NCI-H2227 treated with DMSO at 0.1 percent for 48 hours (cell line): ENCODE measurements around the gene BNC2.

Source experiments
- DNase-seq: peaks from one replicate; lab custom pipeline; 2025; lab: John Stamatoyannopoulos, UW

Gene BNC2

DNA sequence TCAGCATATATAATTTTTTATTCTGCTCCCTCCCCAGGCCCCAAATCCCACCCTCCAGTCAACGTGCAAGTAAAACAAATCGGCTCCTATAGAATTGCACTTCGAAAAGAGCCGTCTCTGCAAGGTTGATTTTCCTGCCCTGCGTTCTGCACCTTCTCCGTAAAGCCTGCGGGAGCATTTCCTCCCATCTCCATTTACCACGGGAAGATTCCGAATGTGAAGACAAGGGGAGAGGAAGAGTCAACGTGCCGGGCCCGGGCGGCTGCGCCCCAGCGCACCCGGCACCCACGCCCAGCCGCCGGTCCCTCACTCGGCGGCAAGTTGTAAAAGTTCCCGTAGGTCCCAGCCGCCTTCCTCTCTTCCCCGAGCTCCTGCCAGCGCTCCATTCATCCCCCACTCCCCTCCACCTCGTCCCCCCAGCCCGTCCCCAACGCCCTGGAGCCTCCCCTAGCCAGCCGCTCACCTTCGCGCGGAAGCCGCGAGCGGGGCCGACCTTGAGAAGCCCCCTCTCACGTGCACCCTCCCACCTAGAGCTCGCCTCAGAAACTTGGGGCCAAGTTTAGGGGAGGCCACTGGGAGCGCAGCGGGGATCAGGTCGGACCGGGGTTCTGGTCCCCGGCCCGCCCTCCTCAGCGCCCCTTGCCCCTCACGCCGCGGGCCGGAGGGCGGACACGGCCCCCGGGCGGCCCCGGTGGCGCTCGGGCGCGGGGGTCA, 431 bp downstream of the BNC2 start:
- no peak for DNase-seq

GRCh38 chr9:16869131-16869881, 1.2 kb downstream of the BNC2 start:
- peak; percentile 55 for DNase-seq

DNA sequence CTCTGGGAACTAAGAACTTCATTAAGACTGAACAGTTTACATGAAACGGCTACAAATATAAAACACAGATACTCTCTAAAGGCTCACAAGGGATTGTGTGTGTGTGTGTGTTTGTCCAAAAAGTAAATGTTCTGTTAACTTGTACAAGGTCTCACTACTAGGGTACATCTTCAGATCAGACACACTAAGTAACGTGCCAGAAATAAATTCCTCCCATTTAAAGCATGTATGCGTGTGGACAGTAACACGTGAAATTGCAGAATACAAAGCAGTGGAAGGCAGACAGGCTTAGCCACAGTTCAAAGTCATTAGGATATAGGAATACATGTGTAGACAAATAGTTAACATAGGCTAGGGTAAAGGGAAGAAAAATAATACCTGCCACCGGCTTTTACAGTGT, 1.8 kb downstream of the BNC2 start:
- no peak for DNase-seq

- no peak for DNase-seq
Measured at GRCh38 chr9:16867576-16868311, 2.7 kb downstream of the BNC2 start.

- peak; percentile 17 for DNase-seq
Measured at GRCh38 chr9:16866587-16866986, 3.9 kb downstream of the BNC2 start.

- no peak for DNase-seq
Measured at GRCh38 chr9:16864649-16865434, 5.6 kb downstream of the BNC2 start.

DNA sequence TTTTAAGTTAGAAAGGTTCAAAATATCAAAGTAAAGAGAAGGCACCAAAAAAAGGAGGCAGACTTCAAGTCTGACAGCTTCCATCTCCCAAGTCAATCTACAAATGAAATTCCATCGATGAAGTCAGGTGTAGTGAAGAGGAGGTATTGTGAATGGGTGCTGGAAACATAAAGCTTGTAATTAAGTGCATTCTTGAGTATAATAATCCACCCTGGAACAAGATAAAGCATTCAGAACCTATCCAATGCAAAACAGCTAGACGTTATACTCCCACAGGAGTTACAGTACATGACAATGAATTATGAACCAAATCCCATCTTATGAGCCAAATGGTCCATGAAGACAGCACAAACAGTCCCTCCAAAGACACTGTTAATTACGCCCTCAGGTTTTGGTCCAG, 22.3 kb downstream of the BNC2 start:
- no peak for DNase-seq

DNA sequence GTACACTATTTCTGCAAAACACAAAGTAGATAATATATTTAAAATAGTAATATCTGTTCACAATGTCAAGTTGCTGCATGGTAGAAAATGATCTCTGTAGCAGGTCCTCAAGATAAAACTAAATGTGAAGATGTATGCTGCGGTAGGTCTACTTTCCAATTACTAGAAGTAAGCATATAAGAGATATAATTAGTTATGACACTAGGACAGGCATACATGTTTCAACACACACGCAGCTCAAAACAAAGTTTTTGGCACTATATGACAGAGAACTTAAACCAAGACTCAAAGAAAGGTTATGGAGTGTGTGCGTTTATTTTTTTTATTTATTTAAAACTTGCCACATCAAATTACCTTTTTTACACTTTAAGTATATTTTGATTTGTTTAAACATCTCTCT, 23.5 kb downstream of the BNC2 start:
- no peak for DNase-seq

DNA sequence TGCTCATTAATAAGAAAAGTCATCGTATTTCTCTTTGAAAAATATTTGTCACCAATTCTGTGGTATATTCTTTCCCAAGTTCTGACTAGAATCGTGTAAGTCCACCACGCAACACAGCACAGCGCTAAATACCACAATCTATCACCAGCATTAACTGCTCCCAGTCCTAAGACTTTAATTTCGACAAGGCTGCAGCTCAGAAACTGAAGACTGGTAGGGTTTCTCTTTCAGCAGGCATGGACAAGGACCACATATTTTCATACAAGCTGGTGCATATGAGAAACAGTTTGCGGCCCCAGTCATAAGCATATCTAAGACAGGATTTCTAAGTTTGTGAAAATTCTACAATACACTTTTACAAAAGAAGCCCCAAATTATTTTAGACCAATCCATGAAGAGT, 24.1 kb downstream of the BNC2 start:
- no peak for DNase-seq

DNA sequence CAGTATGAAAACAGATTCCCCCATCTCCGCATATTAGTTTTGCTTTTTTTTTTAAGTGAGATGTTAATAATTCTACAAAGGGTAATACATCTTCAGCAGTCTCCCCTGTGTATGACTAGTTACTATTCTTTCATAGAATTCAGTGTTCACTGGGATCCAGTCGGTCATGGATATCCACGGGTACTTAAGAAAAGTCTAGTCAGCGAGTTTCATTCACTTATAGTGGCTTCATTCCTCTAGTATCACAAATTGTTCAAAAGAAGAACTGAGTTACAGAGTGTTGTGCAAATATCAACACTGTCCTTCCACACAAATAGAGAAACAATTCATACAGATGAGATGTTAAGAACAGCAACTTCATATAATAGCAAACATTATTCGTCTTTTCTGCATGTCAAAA, 35.7 kb downstream of the BNC2 start:
- no peak for DNase-seq

DNA sequence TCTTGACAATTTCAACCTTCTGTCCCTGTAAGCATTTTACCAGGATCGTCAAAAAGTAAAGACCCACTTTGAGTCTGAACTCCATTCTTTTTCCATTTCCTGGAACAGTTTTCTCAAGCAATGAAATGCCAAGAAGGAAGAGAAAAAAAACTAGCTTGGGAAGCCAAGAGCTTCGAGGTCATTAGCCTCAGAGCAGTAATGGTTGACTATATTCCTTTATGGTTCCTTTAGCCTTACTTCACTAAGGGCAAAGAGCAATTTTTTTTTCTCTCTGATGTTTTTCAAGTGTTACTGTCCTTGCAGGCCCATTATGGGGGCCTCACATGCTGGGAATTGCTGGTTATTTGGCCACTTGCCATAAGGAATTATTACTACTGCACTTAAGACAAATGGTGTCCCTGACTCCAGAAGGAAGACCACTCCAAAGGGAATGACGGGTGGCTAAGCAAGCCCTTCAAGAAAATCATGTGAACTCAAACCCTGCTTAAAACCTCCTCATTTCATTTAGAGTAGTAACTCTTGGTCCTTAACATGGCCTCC, 37.1 kb downstream of the BNC2 start:
- peak; percentile 42 for DNase-seq

GRCh38 chr9:16832101-16832500, 38.4 kb downstream of the BNC2 start:
- no peak for DNase-seq

DNA sequence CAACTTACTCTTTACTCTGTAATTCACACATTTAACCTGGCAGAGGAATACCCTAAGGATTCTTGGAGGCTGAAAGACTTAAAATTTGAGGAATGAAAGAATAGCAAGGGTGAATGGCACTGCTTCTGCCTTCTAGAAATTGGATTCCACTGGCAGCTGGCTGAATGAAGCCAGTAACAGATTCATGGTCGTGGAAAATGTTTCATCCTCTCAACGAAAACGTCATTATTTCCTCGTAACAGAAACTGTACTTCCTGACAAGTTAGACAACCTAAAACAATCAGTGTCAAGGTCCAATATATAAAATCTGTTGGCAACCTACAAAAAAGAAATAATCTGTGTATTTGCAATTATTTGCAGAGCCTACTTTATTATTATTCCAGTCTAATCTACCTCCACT, 39.7 kb downstream of the BNC2 start:
- no peak for DNase-seq

DNA sequence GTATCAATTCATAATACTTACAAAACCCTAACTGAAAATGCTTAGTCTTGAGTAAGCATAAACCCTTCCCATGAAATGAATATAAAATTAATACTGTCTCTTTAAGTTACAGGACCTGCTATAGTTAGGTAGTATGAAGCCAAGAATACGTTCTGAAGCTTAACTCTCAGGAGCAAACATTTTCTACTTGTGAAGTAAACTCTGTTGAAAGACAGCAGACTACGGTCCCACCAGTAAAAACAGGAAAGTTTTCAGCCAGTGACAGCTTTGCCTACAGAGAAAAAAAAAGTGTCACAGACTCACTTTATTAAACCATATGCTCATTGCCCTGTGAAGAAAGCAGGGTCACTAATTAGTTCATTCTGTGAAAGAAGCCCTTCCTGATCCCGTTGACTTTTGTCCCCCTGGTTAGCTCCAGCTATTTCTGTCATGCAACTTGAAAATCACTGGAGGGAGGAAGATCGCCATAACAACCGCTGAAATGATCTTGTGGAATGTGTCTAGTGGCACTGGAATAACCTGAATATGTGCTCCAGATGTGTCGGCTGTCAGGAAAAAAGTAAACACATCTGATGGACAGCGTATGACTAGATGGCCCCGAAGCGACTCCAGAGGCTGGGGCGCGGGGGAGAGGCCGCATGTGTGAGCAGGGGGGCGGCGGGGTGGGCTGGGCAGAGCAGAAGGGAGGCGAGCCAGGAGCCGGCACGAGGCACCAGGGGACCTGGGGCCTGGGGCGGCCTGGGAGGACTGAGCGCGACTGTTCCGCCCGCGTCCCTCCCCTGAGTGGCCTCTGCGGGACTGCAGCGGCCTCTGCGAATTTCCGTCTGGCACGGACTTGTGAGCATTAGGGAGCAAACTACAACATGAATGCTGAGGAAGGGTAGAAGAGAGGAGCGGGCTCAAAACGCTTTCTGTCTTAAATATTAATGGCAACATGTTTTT, 41.9 kb downstream of the BNC2 start:
- no peak for DNase-seq

DNA sequence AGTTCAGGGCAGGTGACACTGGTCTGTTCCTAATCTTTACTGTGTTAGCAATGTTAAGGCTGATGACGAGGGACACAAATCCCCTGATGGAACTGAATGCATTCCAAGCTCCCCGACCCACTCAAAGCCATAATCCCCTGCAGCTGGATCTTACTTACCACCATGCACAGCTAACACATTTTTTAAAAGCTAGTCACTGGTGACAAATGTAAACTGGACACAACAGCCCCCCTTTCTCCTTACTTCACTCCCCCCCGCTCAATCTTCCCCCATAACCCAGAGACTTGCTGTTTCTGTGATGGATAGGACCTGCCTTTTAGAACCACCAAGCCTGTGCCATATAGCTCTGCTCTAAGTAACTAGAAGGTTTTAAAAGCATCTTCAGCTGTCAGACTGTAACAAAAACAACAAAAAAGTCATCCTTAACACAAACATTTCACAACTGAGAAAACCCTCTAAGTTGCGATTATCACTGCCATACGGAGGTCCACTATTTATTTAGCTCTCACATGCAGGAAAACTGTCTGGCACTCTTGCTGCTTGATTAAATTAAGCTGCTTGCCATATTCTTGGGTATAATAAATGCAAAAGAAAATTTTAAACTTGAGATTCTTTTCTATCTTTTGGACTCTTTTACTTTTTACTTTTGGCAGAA, 44.4 kb downstream of the BNC2 start:
- no peak for DNase-seq

DNA sequence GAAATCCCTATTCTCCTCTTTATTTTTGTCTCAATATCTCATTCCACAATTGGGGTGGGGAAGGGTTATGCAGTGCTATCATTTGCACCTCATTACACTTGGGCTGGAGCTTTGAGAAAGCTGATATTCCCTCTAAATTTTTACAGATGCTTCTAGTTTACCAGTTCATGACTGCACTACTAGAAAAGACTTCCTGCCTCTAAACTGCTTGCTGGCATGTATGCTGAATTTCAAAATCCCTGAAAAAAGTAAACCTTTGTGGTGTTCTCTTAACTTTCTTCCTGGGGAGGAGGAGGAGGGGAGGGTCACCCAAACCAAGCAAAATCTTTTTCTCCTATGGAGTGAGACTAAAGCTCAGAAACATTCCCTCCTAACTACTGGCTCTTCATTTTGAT, 45.1 kb downstream of the BNC2 start:
- DNase-seq = no peak

GRCh38 chr9:16824545-16825330, 45.7 kb downstream of the BNC2 start:
- DNase-seq = no peak

- no peak for DNase-seq
Measured at GRCh38 chr9:16823906-16824305, 46.6 kb downstream of the BNC2 start.

DNA sequence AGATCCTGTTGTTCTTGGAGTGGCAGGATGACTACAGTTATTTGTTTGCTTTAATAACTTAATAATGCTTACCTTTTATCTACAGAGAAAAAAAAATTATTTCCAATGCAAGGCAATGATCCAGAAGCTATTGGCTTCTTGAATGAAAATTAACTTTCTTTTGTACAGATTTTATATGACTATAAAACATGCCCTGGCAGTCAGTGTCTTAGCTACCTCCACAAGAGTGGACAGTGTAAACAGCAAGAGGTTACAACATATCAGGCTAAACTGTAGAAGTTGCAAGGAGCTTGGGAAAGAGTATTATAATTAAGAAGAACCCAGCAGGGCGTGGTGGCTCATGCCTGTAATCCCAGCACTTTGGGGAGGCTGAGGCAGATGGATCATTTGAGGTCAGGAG, 49.1 kb downstream of the BNC2 start:
- no peak for DNase-seq

DNA sequence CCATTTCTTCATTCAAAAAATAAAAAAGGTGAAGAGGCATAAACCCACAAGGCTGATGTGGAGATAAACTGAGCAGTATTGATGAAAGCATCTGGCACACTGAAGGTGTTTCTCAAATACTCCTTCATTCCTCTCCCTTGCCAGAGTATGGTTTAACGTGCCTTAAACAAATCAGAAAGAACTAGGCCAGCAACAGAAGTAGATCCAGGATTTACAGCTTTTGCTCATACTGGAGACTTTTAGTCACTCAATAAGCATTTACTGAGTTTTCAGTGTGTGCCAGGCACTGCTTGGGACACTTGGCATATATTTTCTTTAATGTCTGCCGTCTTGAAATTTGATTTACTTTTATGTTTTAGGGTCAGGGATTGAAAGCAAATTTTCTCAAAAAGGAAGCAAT, 53.0 kb downstream of the BNC2 start:
- no peak for DNase-seq
